ENCODE measurements around the gene NT5DC4.
"Not testable (repeated sequence)": the region's sequence is repeated elsewhere in the genome, so short reads cannot be mapped to it uniquely, and the experiment has no call there.

NT5DC4 gene

GRCh38 chr2:112714331-112714730, 6.5 kb upstream of the NT5DC4 start:
- no peak for DNase-seq (ENCODE audit: low read depth)
- no peak for TF ChIP-seq CTCF (IDR thresholded peaks at IDR 0.05; ENCODE audit: control insufficient read depth, extremely low read depth, insufficient read depth)
- H3K4me3 ChIP-seq (ENCODE audit: low read depth, low read length), result no peak overlapping the region

- TF ChIP-seq CTCF (IDR thresholded peaks at IDR 0.05; ENCODE audit: control insufficient read depth, extremely low read depth, insufficient read depth), result no peak
- no peak for DNase-seq (ENCODE audit: low read depth)
- no peak overlapping the region for H3K4me3 ChIP-seq (ENCODE audit: low read depth, low read length)
Measured at GRCh38 chr2:112714836-112715631, 5.8 kb upstream of the NT5DC4 start.

GRCh38 chr2:112716094-112716493, 4.7 kb upstream of the NT5DC4 start:
- not testable (repeated sequence) for H3K4me3 ChIP-seq (ENCODE audit: low read depth, low read length); DNase-seq (ENCODE audit: low read depth)

- H3K4me3 ChIP-seq (ENCODE audit: low read depth, low read length); DNase-seq (ENCODE audit: low read depth): not testable (repeated sequence)
Measured at GRCh38 chr2:112716826-112717352, 3.9 kb upstream of the NT5DC4 start.

GRCh38 chr2:112718863-112719370, 1.9 kb upstream of the NT5DC4 start:
- DNase-seq (ENCODE audit: low read depth), result no peak
- H3K4me3 ChIP-seq (ENCODE audit: low read depth, low read length), result no peak overlapping the region
- TF ChIP-seq CTCF (IDR thresholded peaks at IDR 0.05; ENCODE audit: control insufficient read depth, extremely low read depth, insufficient read depth), result no peak

- no peak for DNase-seq (ENCODE audit: low read depth)
- no peak for TF ChIP-seq CTCF (IDR thresholded peaks at IDR 0.05; ENCODE audit: control insufficient read depth, extremely low read depth, insufficient read depth)
- no peak overlapping the region for H3K4me3 ChIP-seq (ENCODE audit: low read depth, low read length)
Measured at GRCh38 chr2:112721819-112722522, 1.2 kb downstream of the NT5DC4 start.

- no peak for TF ChIP-seq CTCF (IDR thresholded peaks at IDR 0.05; ENCODE audit: control insufficient read depth, extremely low read depth, insufficient read depth)
- no peak overlapping the region for H3K4me3 ChIP-seq (ENCODE audit: low read depth, low read length)
- DNase-seq (ENCODE audit: low read depth), result no peak
Measured at GRCh38 chr2:112722816-112723546, 2.2 kb downstream of the NT5DC4 start.
